Body of pancreas (tissue), 4 donors: ENCODE data around the gene C22orf15. TPM values are rescaled to one million over a fixed set of nuclear protein-coding genes. Genes with fewer than 3 reads are reported as not detected.
A peak's percentile ranks its signal among the peaks of the same experiment; 100 is the strongest.
"Not testable (repeated sequence)": the region's sequence is repeated elsewhere in the genome, so short reads cannot be mapped to it uniquely, and the experiment has no call there.

Experiments used
- ATAC-seq: fragments of 150-250 bp; one replicate; pipeline ENCODE4 v1.9.1; 2016
- DNase-seq, 4 donors: peaks; one replicate each; pipeline ENCODE4 v3.0.0-alpha.2; 2019
- H3K27ac ChIP-seq, 4 donors: fragments of 200-600 bp; sonication (generic); 1 replicate in 3 of 4; 2 replicates in 1 of 4; pipeline versions ENCODE4 v1.5.1 to v1.6.1; 2016 to 2019; ENCODE audit warnings: mild to moderate bottlenecking in 1 of 4, mixed read lengths in 1 of 4, moderate library complexity in 1 of 4
- H3K27me3 ChIP-seq, 2 donors: fragments of 200-600 bp; sonication (generic); one replicate each; pipeline ENCODE4 v1.6.0; 2016; ENCODE audit warnings: mild to moderate bottlenecking in 1 of 2
- H3K36me3 ChIP-seq, 2 donors: fragments of 200-600 bp; sonication (generic); replicated peaks in 1 of 2; 2 replicates each; pipeline ENCODE4 v1.5.1; 2016; ENCODE audit warnings: low read depth in 2 of 2; ENCODE audit not compliant: insufficient read depth in 1 of 2
- H3K4me1 ChIP-seq: fragments of 200-600 bp; sonication (generic); one replicate; pipeline ENCODE4 v1.6.0; 2016
- H3K4me3 ChIP-seq, 2 donors: fragments of 200-600 bp; sonication (generic); 1 replicate in 1 of 2; 2 replicates in 1 of 2; pipeline ENCODE4 v1.5.1; 2016 to 2019
- H3K9me3 ChIP-seq, 3 donors: fragments of 200-600 bp; sonication (generic); 1 replicate in 2 of 3; 2 replicates in 1 of 3; pipeline ENCODE4 v1.5.1; 2016
- POLR2A ChIP-seq, 3 donors: fragments of 450-650 bp; IDR thresholded peaks; one replicate each; pipeline ENCODE4 v1.6.1; 2016; ENCODE audit warnings: antibody characterized with exemption in 3 of 3, mild to moderate bottlenecking in 2 of 3
- WGBS, 2 donors: methylation state at CpG; one replicate each; pipeline ENCODE4 v1.1.5; 2017; 5-methylcytosine and 5-hydroxymethylcytosine counted together
- intact Hi-C: fragments of 100-400 bp; cut with DNase I; formaldehyde crosslinking; loops from one replicate; pipeline ENCODE4 v1.15.1; 2023
- total RNA-seq, 2 donors: library from RNA; depleted of rRNA; stranded (reverse); fragments of >200 nt; gene quantifications; one replicate each; pipeline ENCODE4 v1.1.0, GENCODE V29; 2016
- TF ChIP-seq, protein P1 (sequence below), 7 experiments: fragments of 450-650 bp in 4 of 7; fragments of 200-600 bp in 3 of 7; sonication (generic) in 3 of 7; IDR thresholded peaks; one replicate each; pipeline ENCODE4 v1.5.1; 2016 to 2019; ENCODE audit warnings: antibody characterized with exemption in 7 of 7

The C22orf15 gene
- total RNA-seq, 2 donors from 2014 or later: not detected

DNA sequence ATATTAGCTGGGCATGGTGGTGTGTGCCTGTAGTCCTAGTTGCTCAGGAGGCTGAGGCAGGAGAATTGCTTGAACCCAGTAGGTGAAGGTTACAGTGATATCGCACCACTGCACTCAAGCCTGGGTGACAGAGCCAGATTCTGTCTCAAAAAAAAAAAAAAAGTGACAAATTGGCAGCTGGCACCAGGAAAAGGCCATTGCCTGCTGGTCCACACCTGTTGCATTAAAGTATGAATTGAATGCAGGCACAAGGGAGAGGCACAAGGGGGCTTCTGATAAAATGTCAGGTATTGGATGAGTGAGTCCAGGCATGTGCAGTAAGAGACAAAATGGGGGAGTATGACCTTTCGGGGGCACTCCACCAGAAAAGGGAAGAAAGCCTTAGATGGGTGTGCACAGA lies 40.1 kb upstream of the C22orf15 start:
- Histone ChIP-seq H3K27me3 (no peaks in the 10 kb centered on the region), H3K36me3 (no peaks in the 10 kb centered on the region), H3K9me3 (no peaks in the 10 kb centered on the region), H3K4me1 (no peaks in the 10 kb centered on the region), H3K27ac (no peak overlapping the region), H3K4me3 (no peak overlapping the region)
- DNase-seq (no peak), ATAC-seq (no peak)
- 54 to 63% methylated on average over 2 of the region's 2 CpGs for WGBS, 2 donors
- TF ChIP-seq, protein P1, sequence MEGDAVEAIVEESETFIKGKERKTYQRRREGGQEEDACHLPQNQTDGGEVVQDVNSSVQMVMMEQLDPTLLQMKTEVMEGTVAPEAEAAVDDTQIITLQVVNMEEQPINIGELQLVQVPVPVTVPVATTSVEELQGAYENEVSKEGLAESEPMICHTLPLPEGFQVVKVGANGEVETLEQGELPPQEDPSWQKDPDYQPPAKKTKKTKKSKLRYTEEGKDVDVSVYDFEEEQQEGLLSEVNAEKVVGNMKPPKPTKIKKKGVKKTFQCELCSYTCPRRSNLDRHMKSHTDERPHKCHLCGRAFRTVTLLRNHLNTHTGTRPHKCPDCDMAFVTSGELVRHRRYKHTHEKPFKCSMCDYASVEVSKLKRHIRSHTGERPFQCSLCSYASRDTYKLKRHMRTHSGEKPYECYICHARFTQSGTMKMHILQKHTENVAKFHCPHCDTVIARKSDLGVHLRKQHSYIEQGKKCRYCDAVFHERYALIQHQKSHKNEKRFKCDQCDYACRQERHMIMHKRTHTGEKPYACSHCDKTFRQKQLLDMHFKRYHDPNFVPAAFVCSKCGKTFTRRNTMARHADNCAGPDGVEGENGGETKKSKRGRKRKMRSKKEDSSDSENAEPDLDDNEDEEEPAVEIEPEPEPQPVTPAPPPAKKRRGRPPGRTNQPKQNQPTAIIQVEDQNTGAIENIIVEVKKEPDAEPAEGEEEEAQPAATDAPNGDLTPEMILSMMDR (IDR thresholded peaks at IDR 0.05): no peak
- intact Hi-C loops: no loop called here

DNA sequence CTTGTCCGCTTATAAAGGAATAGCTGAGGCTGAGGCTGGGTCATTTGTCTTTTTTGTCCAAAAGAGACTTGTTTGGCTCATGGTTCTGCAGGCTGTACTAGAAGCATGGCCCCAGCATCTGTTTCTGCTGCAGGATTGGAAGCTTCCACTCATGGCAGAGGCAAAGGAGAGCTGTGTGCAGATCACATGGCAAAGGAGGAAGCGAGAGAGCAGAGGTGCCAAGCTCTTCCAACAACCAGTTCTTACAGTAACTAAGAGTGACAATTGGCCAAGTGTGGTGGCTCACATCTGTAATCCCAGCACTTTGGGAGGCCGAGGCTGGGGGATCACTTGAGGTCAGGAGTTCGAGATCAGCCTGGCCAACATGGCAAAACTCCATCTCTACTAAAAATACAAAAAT lies 34.7 kb upstream of the C22orf15 start:
- ATAC-seq, intact Hi-C loops: not testable (repeated sequence)

DNA sequence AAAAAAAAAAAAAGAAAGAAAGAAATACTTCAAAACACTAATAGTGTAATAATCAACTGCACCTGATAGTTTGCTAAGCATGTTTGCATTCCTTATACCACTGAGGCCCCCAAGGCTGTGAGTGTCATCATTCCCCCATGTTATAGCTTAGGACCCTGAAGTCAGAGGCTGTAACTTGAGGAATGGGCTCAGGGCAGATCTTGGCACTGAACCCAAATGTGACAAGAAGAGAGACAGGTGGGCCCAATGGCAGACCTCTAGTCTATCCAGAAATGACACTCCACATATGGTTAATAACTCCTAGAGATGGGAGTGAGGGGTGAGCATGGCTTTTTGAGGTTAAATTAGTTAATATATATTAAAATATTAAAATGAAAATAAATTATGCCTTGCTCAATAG lies 25.1 kb upstream of the C22orf15 start:
- H3K9me3 ChIP-seq: no peaks in the 10 kb centered on the region
- TF ChIP-seq, protein P1 (IDR thresholded peaks at IDR 0.05): no peak
- TF ChIP-seq POLR2A (IDR thresholded peaks at IDR 0.05): no peak
- H3K4me1 ChIP-seq: no peaks in the 10 kb centered on the region
- H3K4me3 ChIP-seq: no peak overlapping the region
- H3K27ac ChIP-seq: no peak overlapping the region
- H3K36me3 ChIP-seq: no peaks in the 10 kb centered on the region
- no peaks in the 10 kb centered on the region for H3K27me3 ChIP-seq
- ATAC-seq (no peak), DNase-seq (no peak)
- intact Hi-C loops: no loop called here

More for the DNA sequence above, 34.7 kb upstream of the C22orf15 start:
- not testable (repeated sequence) for H3K36me3 ChIP-seq, H3K9me3 ChIP-seq, H3K27me3 ChIP-seq, H3K27ac ChIP-seq, H3K4me3 ChIP-seq, DNase-seq, H3K4me1 ChIP-seq
- 77 to 84% methylated on average over 4 of the region's 4 CpGs for WGBS, 2 donors

DNA sequence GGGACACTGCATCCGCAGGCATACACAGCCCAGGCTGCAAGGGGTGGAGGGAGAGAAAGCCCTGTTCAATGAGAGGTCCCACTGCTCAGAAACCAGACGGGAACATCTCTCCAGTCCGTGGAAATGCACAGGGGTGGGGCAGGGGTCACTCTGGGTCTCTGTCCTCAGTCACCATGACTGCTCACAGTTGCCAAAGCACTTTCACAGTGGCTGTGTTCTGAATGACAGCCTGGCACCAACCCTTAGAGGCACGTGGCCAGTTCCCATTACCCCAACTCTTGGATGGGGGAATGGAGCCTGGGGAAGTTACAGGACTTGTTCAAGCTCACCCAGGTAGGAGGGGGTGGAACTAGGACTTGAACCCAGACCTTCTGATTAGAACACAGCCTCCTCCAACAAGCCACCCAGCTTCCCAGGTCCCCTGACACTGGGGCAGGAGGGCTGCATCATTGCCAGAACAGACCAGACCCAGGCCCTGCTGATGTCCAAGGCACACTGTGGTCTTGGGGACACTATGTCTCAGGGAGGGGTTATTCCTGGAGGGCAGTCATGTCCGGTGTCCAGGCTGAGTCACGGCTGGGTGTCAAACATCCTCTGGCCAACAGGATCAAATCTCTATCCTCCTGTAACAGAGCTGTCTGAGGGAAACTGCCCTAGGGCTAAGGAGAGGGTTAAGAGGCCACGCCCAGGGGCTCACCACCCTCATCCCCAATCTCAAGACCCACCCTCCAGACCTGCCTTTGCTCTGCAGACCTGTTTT lies 20.1 kb upstream of the C22orf15 start:
- no peak overlapping the region for H3K27ac ChIP-seq
- H3K36me3 ChIP-seq: peaks cover 0 to 12% of the 10 kb centered on the region in 2 donors
- TF ChIP-seq POLR2A (IDR thresholded peaks at IDR 0.05): no peak
- TF ChIP-seq, protein P1 (IDR thresholded peaks at IDR 0.05): no peak
- WGBS, 2 donors: 63 to 69% methylated on average over 4 to 7 of the region's 7 CpGs
- intact Hi-C loops: no loop called here
- no peak for ATAC-seq
- no peaks in the 10 kb centered on the region for H3K9me3 ChIP-seq
- H3K4me1 ChIP-seq: peaks cover 11% of the 10 kb centered on the region
- peak in 1 of 4 donors; percentile 47 for DNase-seq
- H3K27me3 ChIP-seq: no peaks in the 10 kb centered on the region
- H3K4me3 ChIP-seq: no peak overlapping the region

DNA sequence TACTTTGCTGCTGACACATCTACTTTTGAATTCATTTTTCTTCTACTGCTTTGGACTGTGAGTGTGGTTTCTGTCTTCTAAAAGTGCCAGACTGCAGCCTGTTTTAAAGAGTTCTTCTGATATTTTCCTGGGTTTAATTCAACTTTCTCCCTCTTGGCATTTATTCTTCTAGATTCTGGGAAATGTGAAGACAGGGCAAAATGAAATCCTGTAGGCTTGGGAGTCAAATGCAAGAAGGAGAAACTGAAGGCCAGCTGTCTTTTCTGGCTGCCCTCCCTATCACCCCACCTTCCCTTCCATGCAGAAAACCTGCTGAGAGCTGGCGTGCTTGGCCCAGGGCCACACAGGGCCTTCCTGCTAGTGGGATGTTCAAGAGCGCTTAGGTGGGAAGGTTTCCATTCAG lies 19.5 kb upstream of the C22orf15 start:
- 94 to 100% methylated on average over 2 of the region's 2 CpGs for WGBS, 2 donors
- intact Hi-C loops: no loop called here
- ATAC-seq (no peak), DNase-seq (no peak)
- Histone ChIP-seq H3K27me3 (no peaks in the 10 kb centered on the region), H3K36me3 (peaks cover 0 to 12% of the 10 kb centered on the region in 2 donors), H3K4me3 (no peak overlapping the region), H3K27ac (no peak overlapping the region), H3K9me3 (no peaks in the 10 kb centered on the region), H3K4me1 (peaks cover 11% of the 10 kb centered on the region)
- no peak for TF ChIP-seq POLR2A (IDR thresholded peaks at IDR 0.05)
- TF ChIP-seq, protein P1 (IDR thresholded peaks at IDR 0.05): no peak
